HG02885 (cell line): Measurements from ENCODE around the gene IFNK.

Experiments used
- ATAC-seq: cut with Tn5 transposase; IDR thresholded peaks from one replicate; pipeline ENCODE4 v1.9.1; 2021; ENCODE audit warnings: mild to moderate bottlenecking; ENCODE audit not compliant: unreplicated experiment, poor library complexity

IFNK gene

DNA sequence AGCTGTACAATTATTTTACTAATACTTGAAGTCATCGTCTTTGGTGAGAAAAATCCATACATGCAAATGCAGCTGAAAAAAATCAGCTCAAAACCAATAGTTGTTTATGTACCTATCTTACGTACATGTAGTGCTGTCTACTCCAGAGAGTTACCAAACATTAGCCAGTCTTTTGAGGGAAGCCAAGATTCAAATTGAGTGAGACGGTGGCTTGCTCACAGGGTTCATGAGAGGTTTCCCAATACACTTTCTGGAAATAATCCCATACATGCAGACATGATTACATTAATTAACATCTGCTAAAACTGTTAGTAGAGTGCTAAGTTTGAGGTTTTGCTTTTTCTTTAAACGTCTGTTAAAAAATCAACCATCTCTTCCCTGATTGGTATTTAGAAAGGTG lies 46.9 kb downstream of the IFNK start:
- ATAC-seq = no peak

DNA sequence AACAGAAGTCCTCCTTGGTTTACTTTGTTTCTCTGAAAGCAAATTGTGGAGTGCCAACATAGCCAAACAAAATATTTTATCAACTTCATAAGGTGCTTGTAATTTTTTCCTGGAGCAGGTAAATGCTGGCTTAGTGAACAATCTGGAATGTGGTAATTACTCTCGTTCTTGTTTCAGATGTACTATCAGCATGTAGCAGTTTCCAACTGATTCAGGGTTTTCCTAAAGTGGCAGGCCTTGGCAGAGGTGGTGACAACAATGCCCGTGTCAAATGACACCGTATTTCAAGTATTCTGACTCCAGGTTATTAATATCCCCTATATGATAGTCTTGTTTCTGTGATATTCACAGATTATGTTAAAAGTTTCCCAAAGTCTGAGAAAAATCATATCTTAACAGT lies 48.0 kb downstream of the IFNK start:
- no peak for ATAC-seq

DNA sequence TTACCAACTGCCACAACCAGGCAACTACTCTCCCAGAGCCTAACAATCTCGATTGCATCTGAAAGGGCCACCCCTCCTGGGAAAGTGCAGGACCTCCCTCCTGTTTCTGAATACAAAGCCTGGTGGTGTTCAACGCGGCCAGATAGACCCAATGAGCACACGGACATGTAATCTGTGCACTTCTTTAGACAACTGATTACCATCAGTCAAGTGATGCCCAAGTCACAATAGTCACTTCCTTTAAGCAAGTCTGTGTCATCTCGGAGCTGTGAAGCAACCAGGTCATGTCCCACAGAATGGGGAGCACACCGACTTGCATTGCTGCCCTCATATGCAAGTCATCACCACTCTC lies 48.5 kb downstream of the IFNK start:
- peak; percentile 43 for ATAC-seq

DNA sequence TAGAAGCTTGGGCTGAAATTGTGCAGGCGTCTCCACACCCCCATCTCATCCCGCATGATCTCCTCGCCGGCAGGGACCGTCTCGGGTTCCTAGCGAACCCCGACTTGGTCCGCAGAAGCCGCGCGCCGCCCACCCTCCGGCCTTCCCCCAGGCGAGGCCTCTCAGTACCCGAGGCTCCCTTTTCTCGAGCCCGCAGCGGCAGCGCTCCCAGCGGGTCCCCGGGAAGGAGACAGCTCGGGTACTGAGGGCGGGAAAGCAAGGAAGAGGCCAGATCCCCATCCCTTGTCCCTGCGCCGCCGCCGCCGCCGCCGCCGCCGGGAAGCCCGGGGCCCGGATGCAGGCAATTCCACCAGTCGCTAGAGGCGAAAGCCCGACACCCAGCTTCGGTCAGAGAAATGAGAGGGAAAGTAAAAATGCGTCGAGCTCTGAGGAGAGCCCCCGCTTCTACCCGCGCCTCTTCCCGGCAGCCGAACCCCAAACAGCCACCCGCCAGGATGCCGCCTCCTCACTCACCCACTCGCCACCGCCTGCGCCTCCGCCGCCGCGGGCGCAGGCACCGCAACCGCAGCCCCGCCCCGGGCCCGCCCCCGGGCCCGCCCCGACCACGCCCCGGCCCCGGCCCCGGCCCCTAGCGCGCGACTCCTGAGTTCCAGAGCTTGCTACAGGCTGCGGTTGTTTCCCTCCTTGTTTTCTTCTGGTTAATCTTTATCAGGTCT lies 49.0 kb downstream of the IFNK start, which contains the start of gene C9orf72:
Gene C9orf72 (minus strand): TSS at position 564 of the 716 bp plus-strand sequence. CDS start 6,361 bp downstream, outside the sequence.
- peak; percentile 75 for ATAC-seq

DNA sequence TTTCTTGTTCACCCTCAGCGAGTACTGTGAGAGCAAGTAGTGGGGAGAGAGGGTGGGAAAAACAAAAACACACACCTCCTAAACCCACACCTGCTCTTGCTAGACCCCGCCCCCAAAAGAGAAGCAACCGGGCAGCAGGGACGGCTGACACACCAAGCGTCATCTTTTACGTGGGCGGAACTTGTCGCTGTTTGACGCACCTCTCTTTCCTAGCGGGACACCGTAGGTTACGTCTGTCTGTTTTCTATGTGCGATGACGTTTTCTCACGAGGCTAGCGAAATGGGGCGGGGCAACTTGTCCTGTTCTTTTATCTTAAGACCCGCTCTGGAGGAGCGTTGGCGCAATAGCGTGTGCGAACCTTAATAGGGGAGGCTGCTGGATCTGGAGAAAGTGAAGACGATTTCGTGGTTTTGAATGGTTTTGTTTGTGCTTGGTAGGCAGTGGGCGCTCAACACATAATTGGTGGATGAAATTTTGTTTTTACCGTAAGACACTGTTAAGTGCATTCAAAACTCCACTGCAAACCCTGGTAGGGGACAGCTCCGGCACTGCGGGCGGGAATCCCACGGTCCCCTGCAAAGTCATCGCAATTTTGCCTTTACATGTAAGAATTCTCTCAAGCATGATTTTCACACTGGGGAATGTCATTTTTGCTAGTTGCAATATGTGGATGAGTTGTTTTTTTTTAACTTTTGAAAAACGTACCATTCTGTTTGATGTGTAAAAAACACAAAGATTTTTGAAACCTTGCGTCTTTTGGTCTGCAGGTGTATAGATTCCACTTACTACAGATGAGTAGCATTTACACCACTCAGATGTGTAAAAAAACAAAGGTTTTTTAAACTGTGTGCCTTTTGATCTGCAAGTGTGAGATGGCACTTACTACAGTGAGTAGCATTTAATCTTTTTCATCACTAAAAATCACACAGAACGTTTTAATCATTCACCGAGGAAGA lies 49.8 kb downstream of the IFNK start:
- ATAC-seq = peak; percentile 83
